ENCODE data around the gene PAX4.

The PAX4 gene

DNA sequence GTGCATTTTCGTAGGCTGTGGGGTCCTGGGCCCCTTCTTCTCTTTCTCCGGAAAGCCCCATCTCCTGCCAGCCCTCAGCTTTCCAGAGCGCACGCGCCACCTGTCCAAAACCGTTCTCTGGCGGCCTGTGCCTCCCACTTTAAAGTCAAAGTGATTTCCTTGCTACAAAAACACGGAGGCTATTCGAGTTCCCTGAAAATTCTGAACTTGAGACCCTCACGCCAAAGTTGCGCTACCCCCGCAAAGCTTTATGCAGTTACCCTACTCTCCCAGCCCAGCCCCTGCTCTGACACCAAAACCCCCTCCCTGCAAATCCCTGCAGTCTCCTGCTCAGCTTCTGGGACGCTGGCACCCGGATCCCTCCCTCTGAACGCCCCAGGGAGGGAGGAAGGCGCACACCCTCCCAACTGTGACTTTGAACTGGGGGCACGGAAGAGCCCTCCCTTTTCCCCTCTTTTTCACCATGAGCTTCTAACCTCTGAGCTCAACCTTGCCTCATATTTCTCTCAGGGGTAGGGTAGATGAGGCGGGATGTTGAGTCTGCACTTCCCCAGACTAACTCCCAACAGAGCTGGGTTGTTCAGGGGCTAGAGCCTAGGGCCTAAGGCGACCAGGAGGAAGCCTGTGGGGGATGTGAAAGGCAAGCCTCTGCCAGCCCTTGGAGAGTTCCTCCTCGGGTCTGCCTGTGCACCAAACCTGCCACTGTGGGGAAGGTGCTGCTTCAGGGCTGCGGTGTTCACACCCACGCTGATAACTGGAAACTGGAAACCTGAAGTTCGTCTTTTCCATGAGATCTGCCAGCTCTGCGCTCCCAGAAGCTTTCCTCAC lies 2.7 kb upstream of the PAX4 start:
- TF ChIP-seq EGR1 (IDR thresholded peaks at IDR 0.05) = no peak
- no peak for TF ChIP-seq ZBTB7A (IDR thresholded peaks at IDR 0.05; ENCODE audit: low read depth)
- TF ChIP-seq CREB1 (IDR thresholded peaks at IDR 0.05; ENCODE audit: low read depth) = no peak
- no peak for TF ChIP-seq NFIC (IDR thresholded peaks at IDR 0.05)
- TF ChIP-seq YY1 (IDR thresholded peaks at IDR 0.05; ENCODE audit: low read depth) = no peak
- TF ChIP-seq RAD21 (IDR thresholded peaks at IDR 0.05; ENCODE audit: low read depth) = no peak
- TF ChIP-seq TCF12 (IDR thresholded peaks at IDR 0.05; ENCODE audit: low read depth) = no peak
- no peak for TF ChIP-seq EP300 (IDR thresholded peaks at IDR 0.05; ENCODE audit: borderline replicate concordance)

DNA sequence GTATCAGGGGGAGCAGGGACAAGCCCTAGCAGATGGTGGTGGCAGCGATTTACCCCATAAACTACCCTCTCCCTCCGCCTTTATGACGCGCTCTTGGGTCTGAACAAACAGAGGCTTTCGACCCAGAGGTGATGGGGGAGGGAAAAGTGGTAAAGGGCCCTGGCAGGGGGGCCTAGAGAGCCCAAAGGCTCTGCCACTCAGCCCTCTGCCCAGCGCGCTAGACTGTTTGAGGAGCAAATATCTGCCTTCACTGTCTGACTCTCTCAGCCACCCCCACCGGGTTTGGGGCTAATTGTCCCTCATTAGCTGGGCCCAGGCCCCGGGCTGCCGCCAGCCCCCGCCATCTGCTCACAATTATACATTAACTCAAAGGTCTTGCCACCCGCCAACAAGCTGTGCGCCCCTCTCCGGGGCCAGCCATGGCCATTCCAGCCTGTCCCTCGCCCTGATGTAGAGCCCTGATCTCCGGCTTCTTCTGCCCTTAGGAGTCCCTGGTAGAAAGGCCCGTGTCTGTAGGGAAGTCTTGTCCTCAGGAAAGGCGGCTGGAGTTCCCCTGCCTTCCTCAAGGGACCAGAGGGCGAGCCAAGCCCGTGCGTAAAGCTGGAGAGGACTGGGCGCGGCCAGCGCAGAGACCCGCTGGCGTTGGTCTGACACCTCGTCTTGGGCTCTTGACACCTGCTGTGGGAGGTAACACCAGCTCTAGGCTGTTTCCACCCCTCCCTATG lies 1.9 kb upstream of the PAX4 start:
- TF ChIP-seq EGR1 (IDR thresholded peaks at IDR 0.05) (no peak), FOXM1 (IDR thresholded peaks at IDR 0.05; ENCODE audit: borderline replicate concordance, low read depth) (no peak), TCF12 (IDR thresholded peaks at IDR 0.05; ENCODE audit: low read depth) (no peak), YY1 (IDR thresholded peaks at IDR 0.05; ENCODE audit: low read depth) (no peak), RAD21 (IDR thresholded peaks at IDR 0.05; ENCODE audit: low read depth) (no peak), CREB1 (IDR thresholded peaks at IDR 0.05; ENCODE audit: low read depth) (no peak), TAF1 (IDR thresholded peaks at IDR 0.05; ENCODE audit: low read depth) (no peak), TEAD4 (IDR thresholded peaks at IDR 0.05) (no peak), CEBPB (IDR thresholded peaks at IDR 0.05) (no peak), ZBTB7A (IDR thresholded peaks at IDR 0.05; ENCODE audit: low read depth) (no peak)
- TF ChIP-seq, protein P1, sequence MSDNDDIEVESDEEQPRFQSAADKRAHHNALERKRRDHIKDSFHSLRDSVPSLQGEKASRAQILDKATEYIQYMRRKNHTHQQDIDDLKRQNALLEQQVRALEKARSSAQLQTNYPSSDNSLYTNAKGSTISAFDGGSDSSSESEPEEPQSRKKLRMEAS (IDR thresholded peaks at IDR 0.05) = no peak
- TF ChIP-seq, protein P2, sequence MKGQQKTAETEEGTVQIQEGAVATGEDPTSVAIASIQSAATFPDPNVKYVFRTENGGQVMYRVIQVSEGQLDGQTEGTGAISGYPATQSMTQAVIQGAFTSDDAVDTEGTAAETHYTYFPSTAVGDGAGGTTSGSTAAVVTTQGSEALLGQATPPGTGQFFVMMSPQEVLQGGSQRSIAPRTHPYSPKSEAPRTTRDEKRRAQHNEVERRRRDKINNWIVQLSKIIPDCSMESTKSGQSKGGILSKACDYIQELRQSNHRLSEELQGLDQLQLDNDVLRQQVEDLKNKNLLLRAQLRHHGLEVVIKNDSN (IDR thresholded peaks at IDR 0.05) = no peak

DNA sequence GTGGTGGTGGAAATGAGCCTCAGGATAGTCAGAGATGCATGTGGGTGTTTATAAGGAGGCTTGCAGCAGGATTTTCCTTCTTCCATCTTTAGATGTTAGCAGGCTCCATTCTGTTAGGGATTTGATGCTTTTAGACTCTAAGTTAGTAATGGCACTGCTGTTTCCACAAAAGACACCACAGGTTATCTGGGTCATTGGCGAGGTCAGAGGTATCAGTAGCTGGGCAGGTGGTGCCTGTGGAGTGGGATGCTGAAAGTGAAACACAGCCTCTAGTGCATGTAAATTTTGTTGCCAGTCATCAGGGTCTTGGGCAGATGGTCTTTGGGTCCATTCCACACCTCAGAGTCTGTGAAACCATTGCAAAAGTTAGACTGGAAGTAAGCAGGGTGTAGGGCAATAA lies 833 bp upstream of the PAX4 start:
- TF ChIP-seq, protein P1 (IDR thresholded peaks at IDR 0.05) = no peak
- TF ChIP-seq RAD21 (IDR thresholded peaks at IDR 0.05; ENCODE audit: low read depth) = no peak
- TF ChIP-seq TCF12 (IDR thresholded peaks at IDR 0.05; ENCODE audit: low read depth) = no peak
- TF ChIP-seq CREB1 (IDR thresholded peaks at IDR 0.05; ENCODE audit: low read depth) = no peak
- no peak for TF ChIP-seq YY1 (IDR thresholded peaks at IDR 0.05; ENCODE audit: low read depth)

DNA sequence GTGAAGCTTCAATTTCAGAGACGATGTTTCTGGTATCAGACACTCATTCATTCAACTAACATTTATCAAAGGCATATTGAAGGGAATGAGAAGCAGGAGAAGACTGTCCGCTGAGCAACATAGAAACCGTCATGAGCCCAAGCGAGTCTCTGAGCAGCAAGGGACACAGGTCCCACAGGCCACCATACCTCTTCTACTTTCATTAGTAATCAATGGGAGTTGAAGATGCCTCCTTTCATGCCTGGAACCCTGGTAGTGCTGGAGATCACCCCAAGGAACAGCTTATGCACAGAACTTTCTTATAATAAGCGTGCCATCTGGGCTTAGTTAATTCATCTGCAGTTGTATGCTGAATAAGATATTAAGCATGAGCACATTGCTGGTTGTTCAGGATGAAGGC lies 1.2 kb downstream of the PAX4 start:
- TF ChIP-seq YY1 (IDR thresholded peaks at IDR 0.05; ENCODE audit: low read depth) (no peak), EP300 (IDR thresholded peaks at IDR 0.05; ENCODE audit: borderline replicate concordance) (no peak)

DNA sequence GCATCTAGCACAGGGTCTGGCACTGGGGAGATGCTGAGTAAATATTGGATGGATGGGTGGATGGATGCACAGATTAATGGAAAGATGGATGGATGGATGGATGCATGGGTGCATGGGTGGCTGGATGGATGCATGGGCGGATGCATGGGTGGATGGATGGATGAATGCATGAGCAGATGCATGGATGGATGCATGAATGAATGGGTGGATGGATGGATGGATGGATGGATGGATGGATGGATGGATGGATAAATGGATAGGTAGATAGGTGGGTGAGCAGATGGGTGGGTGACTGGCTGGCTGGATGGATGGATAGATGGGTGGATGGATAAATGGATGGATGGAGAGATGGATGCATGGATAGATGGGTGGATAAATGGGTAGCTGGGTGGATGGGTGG lies 5.7 kb downstream of the PAX4 start:
- TF ChIP-seq RAD21 (IDR thresholded peaks at IDR 0.05; ENCODE audit: low read depth) (no peak), EP300 (IDR thresholded peaks at IDR 0.05; ENCODE audit: borderline replicate concordance) (no peak)
- TF ChIP-seq, protein P3, sequence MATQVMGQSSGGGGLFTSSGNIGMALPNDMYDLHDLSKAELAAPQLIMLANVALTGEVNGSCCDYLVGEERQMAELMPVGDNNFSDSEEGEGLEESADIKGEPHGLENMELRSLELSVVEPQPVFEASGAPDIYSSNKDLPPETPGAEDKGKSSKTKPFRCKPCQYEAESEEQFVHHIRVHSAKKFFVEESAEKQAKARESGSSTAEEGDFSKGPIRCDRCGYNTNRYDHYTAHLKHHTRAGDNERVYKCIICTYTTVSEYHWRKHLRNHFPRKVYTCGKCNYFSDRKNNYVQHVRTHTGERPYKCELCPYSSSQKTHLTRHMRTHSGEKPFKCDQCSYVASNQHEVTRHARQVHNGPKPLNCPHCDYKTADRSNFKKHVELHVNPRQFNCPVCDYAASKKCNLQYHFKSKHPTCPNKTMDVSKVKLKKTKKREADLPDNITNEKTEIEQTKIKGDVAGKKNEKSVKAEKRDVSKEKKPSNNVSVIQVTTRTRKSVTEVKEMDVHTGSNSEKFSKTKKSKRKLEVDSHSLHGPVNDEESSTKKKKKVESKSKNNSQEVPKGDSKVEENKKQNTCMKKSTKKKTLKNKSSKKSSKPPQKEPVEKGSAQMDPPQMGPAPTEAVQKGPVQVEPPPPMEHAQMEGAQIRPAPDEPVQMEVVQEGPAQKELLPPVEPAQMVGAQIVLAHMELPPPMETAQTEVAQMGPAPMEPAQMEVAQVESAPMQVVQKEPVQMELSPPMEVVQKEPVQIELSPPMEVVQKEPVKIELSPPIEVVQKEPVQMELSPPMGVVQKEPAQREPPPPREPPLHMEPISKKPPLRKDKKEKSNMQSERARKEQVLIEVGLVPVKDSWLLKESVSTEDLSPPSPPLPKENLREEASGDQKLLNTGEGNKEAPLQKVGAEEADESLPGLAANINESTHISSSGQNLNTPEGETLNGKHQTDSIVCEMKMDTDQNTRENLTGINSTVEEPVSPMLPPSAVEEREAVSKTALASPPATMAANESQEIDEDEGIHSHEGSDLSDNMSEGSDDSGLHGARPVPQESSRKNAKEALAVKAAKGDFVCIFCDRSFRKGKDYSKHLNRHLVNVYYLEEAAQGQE (IDR thresholded peaks at IDR 0.05; ENCODE audit: low read depth) = no peak

DNA sequence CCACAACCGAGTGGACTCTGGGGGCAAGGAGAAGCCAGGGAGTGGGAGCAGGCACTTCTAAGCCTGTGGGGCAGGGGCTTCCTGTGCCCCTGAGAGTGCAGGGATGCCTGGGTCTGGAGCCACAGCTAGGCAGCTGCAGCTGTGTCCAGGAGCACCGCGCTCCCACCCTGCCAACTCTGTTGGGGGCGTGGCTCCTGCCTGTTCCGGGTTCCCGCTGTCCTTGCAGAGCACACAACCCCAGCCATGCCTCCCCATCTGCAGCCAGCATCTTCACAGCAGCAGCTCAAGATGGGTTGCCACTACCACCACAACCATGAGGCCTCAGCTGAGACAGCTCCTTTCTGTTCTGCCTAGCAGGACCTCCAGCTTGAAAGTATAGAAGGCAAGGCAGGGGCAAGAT lies 8.6 kb downstream of the PAX4 start:
- TF ChIP-seq, protein P3 (IDR thresholded peaks at IDR 0.05; ENCODE audit: low read depth) = no peak
- no peak for TF ChIP-seq NFIC (IDR thresholded peaks at IDR 0.05)
- no peak for TF ChIP-seq YY1 (IDR thresholded peaks at IDR 0.05; ENCODE audit: low read depth)
- no peak for TF ChIP-seq ZBTB7A (IDR thresholded peaks at IDR 0.05; ENCODE audit: low read depth)
- TF ChIP-seq RAD21 (IDR thresholded peaks at IDR 0.05; ENCODE audit: low read depth) = no peak
- TF ChIP-seq, protein P1 (IDR thresholded peaks at IDR 0.05) = no peak
- no peak for TF ChIP-seq EGR1 (IDR thresholded peaks at IDR 0.05)
